ENCODE measurements around the gene FAU.

Gene FAU

DNA sequence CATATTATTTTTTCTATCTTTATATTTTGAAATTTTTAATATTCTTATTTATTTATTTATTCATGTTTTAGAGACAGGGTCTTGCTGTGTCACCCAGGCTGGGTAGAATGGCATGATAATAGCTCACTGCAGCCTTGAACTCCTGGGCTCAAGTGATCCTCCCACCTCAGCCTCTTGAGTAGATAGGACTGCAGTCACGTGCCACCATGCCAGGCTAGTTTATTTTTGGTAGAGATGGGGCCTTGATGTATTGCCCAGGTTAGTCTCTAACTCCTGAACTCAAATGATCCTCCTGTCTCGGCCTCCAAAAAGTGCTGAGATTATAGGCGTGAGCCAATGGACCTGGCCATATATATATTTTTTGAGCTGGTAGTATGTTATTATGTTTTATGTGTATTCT lies 45.7 kb upstream of the FAU start:
- no peak for ATAC-seq
- TF ChIP-seq RARB (CRISPR knock-in tag; IDR thresholded peaks at IDR 0.05) (no peak), TOX (CRISPR knock-in tag; IDR thresholded peaks at IDR 0.05; ENCODE audit: borderline replicate concordance) (no peak), TCF4 (CRISPR knock-in tag; IDR thresholded peaks at IDR 0.05; ENCODE audit: borderline replicate concordance) (no peak), ZNF70 (CRISPR knock-in tag; IDR thresholded peaks at IDR 0.05) (no peak), ESRRG (CRISPR knock-in tag; IDR thresholded peaks at IDR 0.05) (no peak), ZNF565 (CRISPR knock-in tag; conservative IDR thresholded peaks at IDR 0.05; ENCODE audit: low read depth) (no peak), PPARA (CRISPR knock-in tag; IDR thresholded peaks at IDR 0.05; ENCODE audit: borderline replicate concordance) (no peak), ZNF8 (CRISPR knock-in tag; IDR thresholded peaks at IDR 0.05) (no peak), ISL1 (CRISPR knock-in tag; IDR thresholded peaks at IDR 0.05) (no peak), ZC3H10 (CRISPR knock-in tag; IDR thresholded peaks at IDR 0.05) (no peak), ARNTL (CRISPR knock-in tag; IDR thresholded peaks at IDR 0.05; ENCODE audit: borderline replicate concordance, low read depth) (no peak)
- TF ChIP-seq, protein P1, sequence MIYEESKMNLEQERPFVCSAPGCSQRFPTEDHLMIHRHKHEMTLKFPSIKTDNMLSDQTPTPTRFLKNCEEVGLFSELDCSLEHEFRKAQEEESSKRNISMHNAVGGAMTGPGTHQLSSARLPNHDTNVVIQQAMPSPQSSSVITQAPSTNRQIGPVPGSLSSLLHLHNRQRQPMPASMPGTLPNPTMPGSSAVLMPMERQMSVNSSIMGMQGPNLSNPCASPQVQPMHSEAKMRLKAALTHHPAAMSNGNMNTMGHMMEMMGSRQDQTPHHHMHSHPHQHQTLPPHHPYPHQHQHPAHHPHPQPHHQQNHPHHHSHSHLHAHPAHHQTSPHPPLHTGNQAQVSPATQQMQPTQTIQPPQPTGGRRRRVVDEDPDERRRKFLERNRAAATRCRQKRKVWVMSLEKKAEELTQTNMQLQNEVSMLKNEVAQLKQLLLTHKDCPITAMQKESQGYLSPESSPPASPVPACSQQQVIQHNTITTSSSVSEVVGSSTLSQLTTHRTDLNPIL (CRISPR knock-in tag; IDR thresholded peaks at IDR 0.05; ENCODE audit: low read depth), result no peak

DNA sequence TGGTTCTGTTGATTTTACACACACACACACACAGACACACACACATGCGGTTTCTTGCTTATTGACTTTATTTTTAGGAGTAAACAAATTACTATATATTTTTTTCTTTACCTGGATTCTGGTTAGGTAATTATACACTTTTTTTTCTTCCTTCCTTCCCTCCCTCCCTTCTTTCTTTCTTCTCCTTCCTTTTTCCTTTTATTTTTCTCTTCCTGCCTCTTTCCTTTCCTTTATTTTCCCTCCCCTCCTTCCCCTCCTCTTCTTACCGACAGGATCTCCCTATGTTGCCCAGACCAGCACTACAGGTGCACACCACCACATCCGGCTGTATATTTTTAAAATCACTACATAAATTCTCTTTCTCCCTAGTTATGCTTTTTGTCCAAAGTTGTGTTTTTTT lies 45.0 kb upstream of the FAU start:
- ATAC-seq, result no peak
- no peak for TF ChIP-seq TOX (CRISPR knock-in tag; IDR thresholded peaks at IDR 0.05; ENCODE audit: borderline replicate concordance)
- TF ChIP-seq, protein P1 (CRISPR knock-in tag; IDR thresholded peaks at IDR 0.05; ENCODE audit: low read depth), result no peak
- TF ChIP-seq, protein P2, sequence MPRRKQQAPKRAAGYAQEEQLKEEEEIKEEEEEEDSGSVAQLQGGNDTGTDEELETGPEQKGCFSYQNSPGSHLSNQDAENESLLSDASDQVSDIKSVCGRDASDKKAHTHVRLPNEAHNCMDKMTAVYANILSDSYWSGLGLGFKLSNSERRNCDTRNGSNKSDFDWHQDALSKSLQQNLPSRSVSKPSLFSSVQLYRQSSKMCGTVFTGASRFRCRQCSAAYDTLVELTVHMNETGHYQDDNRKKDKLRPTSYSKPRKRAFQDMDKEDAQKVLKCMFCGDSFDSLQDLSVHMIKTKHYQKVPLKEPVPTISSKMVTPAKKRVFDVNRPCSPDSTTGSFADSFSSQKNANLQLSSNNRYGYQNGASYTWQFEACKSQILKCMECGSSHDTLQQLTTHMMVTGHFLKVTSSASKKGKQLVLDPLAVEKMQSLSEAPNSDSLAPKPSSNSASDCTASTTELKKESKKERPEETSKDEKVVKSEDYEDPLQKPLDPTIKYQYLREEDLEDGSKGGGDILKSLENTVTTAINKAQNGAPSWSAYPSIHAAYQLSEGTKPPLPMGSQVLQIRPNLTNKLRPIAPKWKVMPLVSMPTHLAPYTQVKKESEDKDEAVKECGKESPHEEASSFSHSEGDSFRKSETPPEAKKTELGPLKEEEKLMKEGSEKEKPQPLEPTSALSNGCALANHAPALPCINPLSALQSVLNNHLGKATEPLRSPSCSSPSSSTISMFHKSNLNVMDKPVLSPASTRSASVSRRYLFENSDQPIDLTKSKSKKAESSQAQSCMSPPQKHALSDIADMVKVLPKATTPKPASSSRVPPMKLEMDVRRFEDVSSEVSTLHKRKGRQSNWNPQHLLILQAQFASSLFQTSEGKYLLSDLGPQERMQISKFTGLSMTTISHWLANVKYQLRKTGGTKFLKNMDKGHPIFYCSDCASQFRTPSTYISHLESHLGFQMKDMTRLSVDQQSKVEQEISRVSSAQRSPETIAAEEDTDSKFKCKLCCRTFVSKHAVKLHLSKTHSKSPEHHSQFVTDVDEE (CRISPR knock-in tag; IDR thresholded peaks at IDR 0.05), result no peak

DNA sequence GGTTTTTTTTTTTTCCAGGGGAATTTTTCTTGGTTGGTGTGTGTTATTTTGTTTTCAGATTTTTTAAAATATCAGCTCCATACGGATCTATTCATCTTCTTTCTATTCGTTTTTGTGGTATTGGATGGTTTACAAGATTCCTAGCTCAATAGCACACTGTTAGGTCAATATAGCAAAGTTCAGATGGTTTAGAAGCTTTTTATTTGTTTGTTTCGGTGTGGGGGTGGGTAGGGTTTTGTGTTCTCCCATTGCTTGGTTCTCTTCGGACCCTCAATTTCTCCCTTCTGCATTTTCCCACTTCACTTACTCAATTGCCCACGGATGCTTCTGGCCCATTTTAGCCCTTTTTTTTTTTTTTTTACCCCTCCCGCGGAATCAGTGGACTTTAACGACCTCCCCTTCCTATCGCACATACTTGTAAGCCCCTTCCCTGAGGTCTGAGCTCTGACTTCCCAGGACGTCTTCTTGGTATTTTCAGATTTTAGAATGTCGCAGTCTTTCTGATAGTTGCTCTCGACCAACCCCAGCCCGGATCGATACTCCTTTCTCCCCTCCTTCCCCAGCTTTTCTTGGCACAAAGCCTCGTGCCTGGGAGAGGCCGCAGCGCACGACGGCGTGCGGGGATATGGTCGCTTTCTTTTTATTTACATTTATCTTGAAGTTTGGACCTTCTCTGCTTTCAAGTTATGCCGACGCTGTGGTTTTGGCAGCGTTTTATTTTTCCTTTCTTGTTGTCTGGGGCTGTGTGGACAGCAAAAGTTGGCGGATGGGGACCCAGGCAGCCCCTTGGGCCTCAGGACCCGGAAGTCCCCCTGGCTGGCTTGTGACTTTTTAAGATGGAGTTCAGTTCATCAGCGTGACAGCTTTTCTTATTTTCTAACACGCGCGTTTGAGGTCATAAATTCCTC lies 43.7 kb upstream of the FAU start:
- no peak for ATAC-seq
- TF ChIP-seq ZNF70 (CRISPR knock-in tag; IDR thresholded peaks at IDR 0.05), result no peak

DNA sequence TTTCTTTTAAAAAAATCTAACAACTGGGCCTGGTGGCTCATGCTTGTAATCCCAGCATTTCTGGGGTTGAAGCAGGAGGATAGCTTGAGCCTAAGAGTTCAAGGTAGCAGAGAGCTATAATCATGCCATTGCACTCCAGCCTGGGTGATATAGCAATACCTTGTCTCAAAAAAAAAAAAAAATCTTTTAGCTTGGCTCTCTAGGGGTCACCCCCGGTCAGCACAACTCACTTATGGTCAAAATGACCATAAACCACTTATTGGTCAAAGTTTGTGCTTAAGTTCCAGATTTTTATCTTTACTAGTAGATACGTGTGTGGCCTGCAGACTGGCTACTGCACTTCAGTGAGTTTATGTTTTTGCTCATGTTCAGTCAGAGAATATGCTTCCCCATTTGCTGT lies 41.8 kb upstream of the FAU start:
- no peak for TF ChIP-seq ZC3H10 (CRISPR knock-in tag; IDR thresholded peaks at IDR 0.05)
- no peak for TF ChIP-seq TCF4 (CRISPR knock-in tag; IDR thresholded peaks at IDR 0.05; ENCODE audit: borderline replicate concordance)
- no peak for TF ChIP-seq ISL1 (CRISPR knock-in tag; IDR thresholded peaks at IDR 0.05)
- TF ChIP-seq ESRRG (CRISPR knock-in tag; IDR thresholded peaks at IDR 0.05), result no peak
- TF ChIP-seq, protein P3, sequence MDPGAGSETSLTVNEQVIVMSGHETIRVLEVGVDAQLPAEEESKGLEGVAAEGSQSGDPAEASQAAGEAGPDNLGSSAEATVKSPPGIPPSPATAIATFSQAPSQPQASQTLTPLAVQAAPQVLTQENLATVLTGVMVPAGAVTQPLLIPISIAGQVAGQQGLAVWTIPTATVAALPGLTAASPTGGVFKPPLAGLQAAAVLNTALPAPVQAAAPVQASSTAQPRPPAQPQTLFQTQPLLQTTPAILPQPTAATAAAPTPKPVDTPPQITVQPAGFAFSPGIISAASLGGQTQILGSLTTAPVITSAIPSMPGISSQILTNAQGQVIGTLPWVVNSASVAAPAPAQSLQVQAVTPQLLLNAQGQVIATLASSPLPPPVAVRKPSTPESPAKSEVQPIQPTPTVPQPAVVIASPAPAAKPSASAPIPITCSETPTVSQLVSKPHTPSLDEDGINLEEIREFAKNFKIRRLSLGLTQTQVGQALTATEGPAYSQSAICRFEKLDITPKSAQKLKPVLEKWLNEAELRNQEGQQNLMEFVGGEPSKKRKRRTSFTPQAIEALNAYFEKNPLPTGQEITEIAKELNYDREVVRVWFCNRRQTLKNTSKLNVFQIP (CRISPR knock-in tag; IDR thresholded peaks at IDR 0.05; ENCODE audit: borderline replicate concordance, low read depth), result no peak
- TF ChIP-seq CSDC2 (CRISPR knock-in tag; IDR thresholded peaks at IDR 0.05), result no peak
- TF ChIP-seq, protein P4, sequence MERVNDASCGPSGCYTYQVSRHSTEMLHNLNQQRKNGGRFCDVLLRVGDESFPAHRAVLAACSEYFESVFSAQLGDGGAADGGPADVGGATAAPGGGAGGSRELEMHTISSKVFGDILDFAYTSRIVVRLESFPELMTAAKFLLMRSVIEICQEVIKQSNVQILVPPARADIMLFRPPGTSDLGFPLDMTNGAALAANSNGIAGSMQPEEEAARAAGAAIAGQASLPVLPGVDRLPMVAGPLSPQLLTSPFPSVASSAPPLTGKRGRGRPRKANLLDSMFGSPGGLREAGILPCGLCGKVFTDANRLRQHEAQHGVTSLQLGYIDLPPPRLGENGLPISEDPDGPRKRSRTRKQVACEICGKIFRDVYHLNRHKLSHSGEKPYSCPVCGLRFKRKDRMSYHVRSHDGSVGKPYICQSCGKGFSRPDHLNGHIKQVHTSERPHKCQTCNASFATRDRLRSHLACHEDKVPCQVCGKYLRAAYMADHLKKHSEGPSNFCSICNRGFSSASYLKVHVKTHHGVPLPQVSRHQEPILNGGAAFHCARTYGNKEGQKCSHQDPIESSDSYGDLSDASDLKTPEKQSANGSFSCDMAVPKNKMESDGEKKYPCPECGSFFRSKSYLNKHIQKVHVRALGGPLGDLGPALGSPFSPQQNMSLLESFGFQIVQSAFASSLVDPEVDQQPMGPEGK (CRISPR knock-in tag; IDR thresholded peaks at IDR 0.05; ENCODE audit: borderline replicate concordance), result no peak
- TF ChIP-seq ZFP3 (CRISPR knock-in tag; IDR thresholded peaks at IDR 0.05), result no peak
- TF ChIP-seq ZNF70 (CRISPR knock-in tag; IDR thresholded peaks at IDR 0.05), result no peak
- ATAC-seq, result no peak
